Stimulated activated CD4-positive, alpha-beta T cell treated with anti-CD3 and anti-CD28 coated beads, Interleukin-1b, Interleukin-23, amount 100 ng/mL, for 4 hours (primary cell): Measurements from ENCODE around the gene NMNAT2.
A peak's percentile ranks its signal among the peaks of the same experiment; 100 is the strongest.

Source experiments
- DNase-seq, 2 donors: peaks; one replicate each; pipeline ENCODE4 v3.0.0-alpha.2; 2020; ENCODE audit warnings: low read depth in 2 of 2

Gene NMNAT2

DNA sequence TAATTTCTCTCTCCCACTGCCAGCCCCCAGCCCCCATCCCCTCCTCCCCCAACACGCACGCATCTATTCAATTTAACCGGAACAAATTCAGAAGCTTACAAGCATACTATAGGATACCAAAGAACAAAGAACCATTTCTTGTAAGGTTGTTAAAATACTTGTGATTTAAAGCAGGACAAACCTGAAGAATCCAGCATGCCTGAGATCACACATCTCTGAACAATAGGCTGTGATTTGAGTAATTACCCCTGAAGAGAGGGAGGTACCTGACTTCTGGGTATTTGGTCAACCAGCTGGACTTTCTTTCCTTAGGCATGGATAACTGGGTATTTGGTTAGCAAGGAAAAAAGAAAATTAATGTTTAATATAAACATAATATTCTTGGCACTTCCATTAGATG lies 105.1 kb downstream of the NMNAT2 start:
- DNase-seq, result no peak

DNA sequence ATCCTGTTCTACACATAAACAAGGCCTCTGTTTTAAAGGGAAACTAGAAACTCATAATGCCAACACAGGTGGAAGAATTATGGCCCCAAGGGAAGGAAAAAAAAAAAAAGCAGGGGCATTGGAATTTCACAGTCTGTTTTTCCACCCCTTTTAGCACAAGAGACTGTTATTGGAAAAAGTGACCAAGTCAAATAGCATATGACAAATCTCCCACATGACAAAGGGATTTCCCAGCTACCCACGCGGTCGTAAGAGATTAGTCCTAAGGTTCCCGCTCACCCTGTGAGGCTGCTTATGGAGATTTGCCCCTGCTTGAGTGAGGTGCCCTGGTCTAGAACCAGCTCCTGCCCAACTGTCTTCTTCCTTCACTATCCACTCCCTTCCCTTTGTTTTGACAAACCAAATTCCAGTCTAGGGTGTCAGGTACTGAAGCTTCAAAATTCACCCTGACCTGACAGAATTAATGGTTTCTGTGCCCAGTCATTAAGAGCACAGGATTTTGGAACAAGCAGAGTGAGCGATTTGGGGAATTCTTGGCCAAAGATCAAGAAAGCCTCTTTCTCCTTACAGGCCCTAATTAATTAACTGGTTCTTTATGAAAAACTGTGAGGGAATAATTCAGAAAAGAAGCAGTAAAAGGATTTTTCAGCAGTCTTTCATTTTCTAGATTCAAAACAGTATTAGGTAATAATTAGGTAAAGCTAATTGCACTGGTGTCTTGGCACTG lies 107.3 kb downstream of the NMNAT2 start:
- peak in 1 of 2 donors; percentile 5 for DNase-seq

DNA sequence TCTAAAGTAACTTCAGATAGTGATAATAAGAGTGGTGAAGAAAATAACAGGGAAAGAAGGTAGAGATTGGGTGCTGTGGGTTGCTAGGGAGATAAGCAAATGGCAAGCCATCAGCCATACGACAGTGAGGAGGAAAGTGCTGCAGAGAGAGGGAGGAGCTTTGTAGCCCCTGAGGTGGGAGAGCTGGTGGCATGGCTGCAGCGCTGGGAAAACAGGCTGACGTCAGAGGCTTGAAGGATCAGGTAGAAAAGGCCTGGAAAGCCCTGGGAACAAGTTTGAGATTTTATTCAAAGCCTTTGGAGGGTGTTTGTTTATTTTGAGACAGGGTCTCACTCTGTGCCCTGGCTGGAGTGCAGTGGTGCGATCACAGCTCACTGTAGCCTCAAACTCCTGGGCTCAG lies 109.5 kb downstream of the NMNAT2 start:
- DNase-seq, result no peak

DNA sequence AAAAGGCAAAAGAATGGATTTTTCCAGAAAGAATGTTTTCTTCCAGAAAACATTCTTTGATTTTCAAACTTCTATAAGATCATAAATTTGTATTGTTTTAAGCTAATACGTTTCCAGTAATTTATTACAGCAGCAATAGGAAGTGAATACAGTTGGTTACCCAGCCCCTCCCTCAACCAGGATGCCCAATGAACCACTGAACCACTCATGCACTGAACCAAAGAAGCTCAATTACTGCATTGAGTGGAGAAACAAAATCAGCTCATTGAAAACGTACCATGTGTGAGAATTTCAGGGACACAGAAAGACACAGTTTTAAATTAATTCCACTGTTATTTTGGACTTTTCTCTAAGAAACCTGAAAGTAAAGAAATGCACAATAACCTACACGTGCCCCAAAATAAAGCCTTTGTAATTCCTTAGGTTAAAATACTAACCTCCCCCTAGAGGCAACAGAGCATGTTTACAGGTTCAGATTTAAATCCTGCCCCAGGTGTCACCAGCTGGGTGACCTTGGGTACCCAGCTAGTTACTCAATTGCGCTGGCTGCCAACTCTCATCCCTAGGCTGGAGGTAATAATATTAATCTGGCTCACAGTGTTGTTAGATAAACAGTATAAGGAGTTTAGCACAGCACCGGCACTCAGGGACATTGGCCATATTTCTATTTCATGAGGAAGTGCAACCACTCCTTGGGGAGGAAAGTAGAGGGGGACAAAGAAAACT lies 111.7 kb downstream of the NMNAT2 start:
- DNase-seq, result no peak

DNA sequence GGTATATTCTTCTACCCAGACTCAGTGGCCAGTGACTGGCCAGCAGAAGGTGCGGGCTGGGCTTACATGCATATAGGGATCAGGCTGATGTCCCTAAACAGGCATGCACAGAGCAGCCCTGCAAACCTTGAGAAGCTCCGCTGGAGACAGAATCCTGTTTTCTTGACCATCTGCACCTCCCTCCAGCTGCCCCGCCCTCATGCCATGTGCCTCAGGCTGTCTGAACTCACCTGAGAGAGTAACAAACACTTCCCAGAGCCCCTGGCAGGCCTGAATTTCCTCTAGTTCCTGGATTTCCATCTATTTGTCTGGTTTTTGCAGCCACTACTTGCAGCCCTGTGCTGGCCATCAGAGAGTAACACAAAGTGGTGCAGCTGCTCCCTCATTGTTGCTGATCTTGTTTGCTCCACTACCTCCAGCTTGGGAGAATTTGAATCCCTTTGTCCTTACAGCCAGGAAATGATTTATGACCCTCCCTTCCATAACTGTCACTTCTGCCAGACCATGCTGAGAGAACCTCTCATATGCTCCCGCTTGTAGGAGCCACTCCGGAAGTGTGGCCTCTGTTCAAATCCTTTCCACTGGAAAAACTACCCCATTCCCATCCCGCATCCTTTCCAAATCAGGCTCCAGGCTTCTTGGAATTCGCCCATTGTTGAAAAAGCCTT lies 113.6 kb downstream of the NMNAT2 start:
- no peak for DNase-seq

DNA sequence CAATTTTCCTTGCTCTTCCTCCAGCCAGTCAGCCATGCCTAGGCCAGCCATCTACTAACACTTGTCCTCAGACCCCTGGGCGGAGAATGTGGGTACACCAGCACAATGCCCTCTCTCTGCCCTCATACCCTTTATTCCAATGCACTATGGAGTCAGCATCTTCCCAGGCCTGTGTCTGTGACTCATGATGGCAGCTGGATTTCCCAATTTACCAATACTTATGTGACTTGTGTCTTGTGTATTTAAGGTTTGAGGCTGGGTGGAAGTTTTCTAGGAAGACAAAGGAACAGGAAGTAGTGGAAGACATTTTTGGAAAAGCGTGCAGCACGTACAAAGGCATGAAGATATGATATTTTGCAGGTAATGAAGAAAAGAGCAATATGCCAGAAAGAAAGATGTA lies 114.3 kb downstream of the NMNAT2 start:
- DNase-seq, result no peak

DNA sequence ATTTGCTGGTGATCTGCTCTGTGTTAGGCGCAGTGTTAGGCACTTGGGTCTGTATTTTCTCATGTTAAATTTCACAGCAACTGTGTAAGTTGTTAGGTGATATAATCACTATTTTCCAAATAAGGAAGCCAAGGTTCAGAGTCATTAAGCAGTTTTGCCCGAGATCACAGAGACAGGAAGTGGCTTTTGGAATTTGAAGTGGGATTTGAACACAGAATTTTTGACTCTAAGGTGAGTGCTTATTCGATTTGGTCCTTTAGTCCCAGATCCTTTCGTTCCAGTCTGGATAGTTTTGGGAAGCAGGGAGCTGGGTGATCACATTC lies 114.9 kb downstream of the NMNAT2 start:
- DNase-seq, result no peak

DNA sequence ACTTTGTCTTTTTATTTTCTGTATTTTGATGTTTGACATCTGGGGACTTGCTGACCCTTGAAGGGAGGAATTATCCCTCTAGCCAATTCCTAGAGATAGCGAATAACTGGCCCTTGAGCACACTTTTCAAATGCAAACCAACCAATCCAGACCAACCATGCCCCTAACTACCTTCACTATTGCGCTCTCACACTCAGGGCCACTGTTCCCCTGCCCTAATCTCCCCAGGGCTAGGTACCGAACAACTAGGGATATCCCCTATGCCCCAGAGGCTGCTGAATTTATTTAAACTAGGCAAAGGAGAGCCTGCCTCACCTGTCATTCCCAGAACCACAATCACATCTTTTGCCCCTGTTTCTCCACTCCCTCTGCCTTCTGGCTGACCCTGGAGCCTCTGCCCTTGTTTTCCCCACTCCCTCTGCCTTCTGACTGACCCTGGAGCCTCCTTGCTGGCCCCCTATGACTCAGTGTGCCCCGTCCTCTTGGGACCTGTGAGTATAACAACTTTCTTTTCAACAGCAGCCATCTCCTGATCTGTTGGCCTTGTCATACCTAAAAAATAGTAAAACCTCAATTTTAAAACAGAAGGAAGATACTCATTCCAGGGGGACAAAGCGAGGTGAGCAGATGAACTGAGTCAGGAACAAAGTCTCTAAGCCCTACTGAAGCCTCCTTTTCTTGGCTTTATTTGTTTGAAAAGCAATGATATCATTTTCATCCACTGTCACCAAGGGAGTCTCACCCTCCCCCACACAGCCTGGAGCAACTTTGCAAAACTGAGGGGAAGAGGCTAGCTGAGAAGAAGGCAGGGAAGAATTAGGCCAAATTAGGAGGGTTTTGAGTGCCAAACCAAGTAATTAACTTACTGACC lies 115.5 kb downstream of the NMNAT2 start:
- DNase-seq, result no peak

DNA sequence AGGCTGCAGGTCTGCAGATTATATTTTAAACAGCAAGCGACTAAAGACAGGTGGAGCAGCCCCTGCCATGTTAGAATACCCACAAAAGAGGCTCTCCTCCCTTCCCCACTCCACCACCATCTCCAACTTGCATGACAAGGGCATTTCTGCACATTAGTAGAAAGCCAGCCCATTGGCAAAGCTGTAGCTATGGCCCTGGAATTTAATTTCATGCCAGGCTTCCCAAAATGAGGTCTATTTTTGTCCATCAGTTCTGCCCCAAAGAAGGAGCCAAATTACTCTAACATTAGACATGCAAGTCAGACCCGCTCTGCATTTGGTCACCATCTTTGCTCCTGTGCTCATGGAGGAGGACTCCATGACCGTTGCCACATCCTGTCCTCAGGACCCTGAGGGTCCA lies 116.9 kb downstream of the NMNAT2 start:
- DNase-seq, result no peak

DNA sequence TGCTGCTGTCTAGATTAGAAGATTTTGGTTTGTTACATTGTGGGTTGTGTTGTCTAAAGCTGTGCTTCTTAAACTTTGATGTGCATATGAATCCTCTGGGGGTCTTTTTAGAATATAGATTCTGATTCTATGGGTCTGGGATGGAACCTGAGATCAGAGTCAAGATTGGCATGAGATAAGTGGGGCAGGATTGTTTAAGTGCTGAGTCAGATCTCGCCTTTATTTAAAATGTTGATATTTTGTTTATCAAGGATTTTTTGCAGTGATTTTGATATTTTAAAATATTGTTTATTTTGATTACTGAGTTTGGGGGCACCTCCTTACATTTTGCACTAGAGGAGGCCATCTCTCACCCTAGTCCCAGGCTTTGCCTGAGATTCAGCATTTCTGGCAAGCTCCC lies 117.4 kb downstream of the NMNAT2 start:
- no peak for DNase-seq

DNA sequence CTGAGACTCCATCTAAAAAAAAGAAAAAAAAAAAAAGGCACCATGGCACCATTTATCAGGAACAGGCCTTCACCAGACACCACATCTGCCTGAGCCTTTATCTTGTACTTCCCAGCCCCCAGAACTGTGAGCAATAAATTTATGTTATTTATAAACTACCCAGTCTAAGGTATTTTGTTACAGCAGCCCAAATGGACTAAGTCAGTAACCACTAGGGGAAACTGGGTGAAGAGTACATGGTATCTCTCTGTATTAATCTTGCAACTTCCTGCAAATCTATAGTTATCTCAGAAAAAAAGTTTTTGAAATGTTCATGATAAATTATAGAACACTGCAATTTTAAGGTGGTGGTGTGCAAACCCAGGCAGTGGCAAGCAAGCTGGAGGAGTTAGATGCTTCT lies 117.8 kb downstream of the NMNAT2 start:
- DNase-seq, result no peak

DNA sequence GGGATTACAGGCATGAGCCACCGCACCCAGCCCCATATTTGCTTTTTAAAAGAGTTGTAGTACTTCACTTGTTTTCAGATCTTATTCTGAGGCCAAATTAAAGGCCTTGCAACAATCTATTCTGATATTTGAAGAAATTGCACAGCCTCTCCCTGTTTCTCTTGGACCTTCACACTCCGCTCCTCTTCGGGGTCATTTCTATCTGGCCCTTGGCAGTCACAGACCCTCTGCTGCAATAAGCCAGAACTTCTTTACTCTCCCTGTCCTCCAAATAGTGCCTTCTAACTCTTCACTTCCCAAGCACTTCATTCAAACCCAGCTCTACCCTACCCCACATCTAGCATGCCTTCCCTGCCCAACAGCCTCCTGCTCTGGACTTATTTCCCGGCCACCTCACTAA lies 121.4 kb downstream of the NMNAT2 start:
- no peak for DNase-seq

DNA sequence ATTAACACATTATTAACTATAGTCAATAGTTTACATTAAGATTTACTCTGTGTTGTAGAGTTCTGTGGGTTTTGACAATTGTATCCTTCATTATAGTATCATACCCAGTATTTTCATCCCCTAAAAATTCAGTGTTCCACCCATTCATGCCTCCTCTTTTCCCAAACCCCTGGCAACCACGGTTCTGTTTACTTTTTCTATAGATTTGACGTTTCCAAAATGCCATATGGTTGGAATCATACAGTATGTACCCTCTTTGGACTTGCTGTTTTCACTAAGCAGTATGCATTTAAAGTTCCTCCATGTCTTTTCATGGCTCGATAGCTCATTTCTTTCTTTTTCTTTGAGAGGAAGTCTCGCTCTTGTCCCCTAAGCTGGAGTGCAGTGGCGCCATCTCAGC lies 122.7 kb downstream of the NMNAT2 start:
- no peak for DNase-seq

DNA sequence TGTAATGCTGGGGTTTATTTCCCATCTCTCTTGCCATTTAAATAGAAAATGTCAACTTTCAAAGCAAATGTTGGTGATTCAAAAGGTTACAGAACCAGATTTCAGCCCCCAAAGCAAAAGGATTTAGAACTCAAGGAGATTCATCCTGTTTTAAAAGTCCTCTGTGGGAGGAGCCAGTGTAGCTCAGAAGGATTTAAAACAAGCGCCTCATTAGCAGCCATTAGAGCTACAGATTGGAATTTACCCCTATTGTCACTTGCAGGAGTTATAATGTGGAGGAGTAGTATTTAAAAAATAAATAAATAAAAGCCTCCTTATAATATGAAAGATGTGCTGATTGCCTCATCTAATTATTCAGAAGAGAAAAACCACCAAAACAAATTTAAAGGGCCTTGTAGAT lies 124.3 kb downstream of the NMNAT2 start:
- DNase-seq, result no peak

DNA sequence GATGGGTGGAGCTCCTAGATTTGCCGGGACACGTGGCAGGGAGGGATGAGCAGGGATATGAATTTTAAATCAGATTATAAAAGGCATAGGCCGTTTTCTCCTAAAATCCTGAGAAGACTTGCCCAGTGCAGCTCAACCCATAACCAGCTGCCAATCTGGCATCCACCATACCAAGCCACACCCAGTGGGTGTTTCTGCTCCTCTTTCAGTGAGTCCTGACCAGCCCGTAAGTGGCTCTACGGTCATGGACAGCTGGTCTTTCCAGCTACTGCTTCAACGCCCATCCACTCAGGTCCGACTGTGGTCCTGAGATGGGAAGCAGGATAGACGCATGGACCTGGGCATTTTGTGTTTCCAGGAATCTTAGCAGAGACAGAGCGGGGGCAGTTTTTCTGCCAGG lies 124.9 kb downstream of the NMNAT2 start:
- DNase-seq, result no peak

DNA sequence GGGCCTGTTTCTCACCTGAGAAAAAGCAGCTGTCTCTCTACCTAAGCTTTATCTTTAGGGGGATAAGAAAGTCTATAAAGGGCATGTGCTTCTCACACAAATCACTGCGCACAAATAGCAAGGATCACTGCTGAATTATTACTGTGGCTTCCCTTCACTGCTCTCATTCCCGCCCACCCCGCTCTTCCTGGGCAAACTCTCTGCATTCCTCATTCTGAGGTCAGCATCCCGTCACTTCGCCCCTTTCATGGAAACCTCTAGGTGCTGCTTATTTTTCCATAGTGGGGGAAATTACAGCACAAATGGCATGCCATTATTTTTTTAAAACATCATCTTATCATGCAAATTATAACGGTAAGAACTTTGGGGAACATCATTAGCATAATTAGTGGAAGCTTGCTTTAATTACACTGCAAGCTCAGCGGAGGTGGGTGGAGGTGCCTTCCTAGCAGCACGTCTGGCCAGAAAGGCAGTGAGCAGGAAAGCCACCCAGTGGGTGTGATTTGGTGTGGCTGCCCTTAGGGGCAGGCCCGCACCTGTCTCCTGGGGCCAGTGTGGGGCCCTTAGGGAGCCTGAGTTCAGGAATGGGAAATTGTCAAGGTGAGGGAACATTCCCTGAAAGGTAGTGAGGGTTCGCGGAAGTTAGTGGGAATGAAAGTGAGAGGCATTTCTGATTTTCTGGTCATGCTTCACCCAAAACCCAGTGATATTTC lies 126.2 kb downstream of the NMNAT2 start:
- no peak for DNase-seq

DNA sequence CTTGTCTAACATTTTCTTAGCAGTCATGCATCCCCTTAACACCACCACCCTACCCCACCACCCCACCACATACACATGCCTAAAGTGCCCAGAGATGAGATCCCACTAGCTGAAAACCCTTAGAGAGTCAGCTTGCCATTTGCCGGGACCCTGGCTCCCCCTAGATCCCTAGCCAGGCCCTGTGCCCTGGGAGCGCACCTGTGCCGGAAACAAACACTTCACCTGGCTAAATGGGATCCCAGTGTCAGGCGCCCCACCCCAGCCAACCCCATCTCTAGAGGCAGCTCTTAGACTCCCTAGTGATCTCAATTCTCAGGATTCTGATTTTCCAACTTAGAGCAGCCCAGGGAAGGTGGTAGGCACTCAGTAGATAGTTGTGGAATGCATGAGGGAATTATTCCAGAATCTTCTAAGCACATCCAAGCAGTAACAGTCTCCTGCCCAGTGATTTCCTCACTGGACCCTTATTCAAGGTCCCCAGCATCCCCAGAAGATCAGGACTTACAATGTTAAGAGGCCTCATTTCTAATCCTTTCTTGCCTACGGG lies 126.9 kb downstream of the NMNAT2 start:
- no peak for DNase-seq

DNA sequence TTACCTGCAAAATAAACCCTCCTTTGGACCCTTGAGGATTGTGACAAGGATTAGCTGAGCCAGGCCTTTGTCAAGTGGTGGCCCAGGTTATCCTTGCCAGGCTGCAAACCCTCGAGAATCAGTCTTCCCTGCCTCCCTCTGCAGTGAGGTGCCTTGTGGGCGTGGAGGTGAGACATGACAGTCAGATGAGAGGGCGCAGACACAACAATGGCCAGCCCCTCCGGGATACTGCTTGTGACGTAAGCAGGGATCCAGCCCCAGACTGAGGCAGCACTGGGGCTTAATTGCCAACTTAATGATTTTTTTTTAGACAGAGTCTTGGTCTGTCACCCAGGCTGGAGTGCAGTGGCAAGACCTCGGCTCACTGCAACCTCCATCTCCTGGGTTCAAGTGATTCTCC lies 127.6 kb downstream of the NMNAT2 start:
- no peak for DNase-seq

DNA sequence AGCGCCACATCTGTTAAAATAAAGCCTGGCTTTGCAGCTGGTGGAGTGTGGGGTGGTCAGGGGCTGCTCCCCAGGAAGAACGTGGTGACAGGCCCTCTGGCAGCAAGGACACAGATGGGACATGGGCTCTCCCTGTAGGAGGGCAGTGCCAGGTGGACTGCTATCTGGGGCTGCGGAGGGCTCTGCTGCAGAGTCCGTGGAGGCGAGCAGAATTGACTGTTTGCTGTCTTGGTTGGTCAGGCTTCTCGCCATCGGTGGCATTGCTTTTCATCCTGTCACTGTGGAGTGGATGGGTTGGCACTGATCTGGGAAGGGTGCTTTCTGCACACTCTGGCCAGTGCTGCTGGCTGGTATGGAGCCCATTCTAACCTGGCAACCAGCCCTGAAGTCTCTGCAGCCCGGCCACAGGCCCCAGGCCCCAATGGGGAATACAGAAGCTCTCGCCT lies 129.1 kb downstream of the NMNAT2 start:
- no peak for DNase-seq

DNA sequence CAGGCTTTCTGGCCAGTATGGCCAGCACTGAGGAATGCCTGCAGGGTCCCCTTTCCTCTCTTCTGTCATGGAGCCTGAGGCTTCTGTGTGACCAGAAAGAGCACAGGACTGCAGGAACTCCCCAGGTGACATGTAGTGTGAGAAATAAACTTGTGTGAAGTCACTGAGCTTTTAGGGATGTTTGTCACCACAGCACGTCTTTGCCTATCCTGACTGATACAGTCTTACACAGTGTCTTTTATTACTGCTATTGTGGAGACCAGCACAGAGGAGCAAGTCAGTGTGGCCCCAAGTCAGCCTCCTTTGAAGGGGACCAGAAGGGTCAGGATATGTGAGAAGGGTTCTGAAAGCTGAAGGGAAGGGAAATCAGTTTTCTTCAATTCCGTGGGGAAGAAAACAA lies 129.6 kb downstream of the NMNAT2 start:
- no peak for DNase-seq

DNA sequence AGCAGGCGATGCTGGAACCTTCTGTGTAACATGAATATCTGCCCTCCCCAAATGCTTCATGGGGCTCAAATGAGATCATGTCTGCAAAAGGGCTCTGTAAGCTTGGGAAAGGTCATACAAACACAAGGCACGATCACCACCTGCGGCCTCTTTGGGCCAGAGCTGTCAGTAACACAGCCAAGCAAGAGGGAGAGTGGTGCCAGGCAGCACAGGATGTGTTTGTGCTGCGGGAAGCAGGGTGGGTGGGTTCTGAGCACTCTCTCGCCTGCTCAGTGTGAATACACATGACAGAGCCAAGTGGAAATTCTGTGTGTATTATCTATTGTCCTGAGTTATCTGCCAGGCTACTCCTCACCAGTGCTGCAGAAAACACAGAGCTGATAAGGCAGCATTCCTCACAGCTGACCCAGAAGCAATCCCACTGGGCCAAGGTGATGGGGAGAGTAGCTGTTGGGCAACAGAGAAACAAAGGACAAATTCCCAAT lies 130.9 kb downstream of the NMNAT2 start:
- DNase-seq, result no peak
